Ishikawa (cell line): Measurements from ENCODE around the gene PIEZO2.

Source experiments
- CEBPB ChIP-seq: IDR thresholded peaks from 2 replicates; pipeline ENCODE4 v1.6.1; 2012
- EP300 ChIP-seq: IDR thresholded peaks from 2 replicates; pipeline ENCODE4 v1.6.1; 2012; ENCODE audit warnings: borderline replicate concordance
- RAD21 ChIP-seq: IDR thresholded peaks from 2 replicates; pipeline ENCODE4 v1.6.1; 2012; ENCODE audit warnings: low read depth
- TEAD4 ChIP-seq: IDR thresholded peaks from 2 replicates; pipeline ENCODE4 v1.6.1; 2012

GRCh38 chr18:10893196-10893595 is 256.2 kb downstream of the PIEZO2 start:
- TF ChIP-seq CEBPB (no peak), RAD21 (no peak), EP300 (no peak), TEAD4 (no peak)
